ENCODE data around the gene VSTM2L.

VSTM2L gene

DNA sequence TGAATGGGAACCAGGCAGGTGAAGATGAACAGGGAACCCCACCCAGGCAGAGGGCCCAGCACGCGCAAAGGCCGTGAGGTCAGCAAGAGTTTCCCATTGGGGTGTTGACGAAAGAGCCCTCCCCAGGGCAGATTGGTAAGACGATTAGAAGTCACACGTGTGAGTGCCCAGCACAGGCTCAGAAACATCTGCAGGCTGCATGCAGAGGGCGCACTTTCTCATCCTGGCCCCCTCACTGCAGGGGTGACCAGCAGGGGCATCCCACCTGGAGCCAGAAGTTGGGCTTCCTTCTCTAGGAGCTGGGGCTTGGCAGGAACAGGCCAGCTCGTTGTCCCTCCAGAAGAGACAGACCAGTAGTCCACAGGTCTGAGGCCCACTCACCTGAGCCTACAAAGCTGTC lies 38.4 kb downstream of the VSTM2L start:
- H3K27ac ChIP-seq (ENCODE audit: low read length) = no peak overlapping the region
- DNase-seq = no peak

DNA sequence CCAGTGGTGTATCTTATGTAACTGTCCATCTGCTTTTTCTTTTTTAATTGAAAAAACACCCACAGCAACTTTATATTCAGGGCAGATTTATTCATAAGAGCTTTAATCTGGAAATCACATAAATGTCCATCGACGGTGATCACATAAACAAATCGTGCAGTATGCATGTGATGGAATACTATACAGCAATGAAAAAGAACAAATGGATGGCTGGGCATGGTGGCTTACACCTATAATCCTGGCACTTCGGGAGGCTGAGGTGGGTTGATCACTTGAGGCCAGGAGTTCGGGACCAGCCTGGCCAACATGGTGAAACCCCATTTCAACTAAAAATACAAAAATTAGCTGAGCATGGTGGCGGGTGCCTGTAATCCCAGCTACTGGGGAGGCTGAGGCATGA lies 39.1 kb downstream of the VSTM2L start:
- no peak overlapping the region for H3K4me3 ChIP-seq (ENCODE audit: low read depth in 1 of 2, low read length in 2 of 2)
- ATAC-seq (ENCODE audit: insufficient read depth, low read depth) (no peak), DNase-seq (no peak)
- peaks cover 4% of the 10 kb centered on the region; the same call in 1 of the 2 replicates for H4K20me1 ChIP-seq (ENCODE audit: insufficient read depth, low read length)
- no peaks in the 10 kb centered on the region for H3K27me3 ChIP-seq (ENCODE audit: insufficient read depth, low read length, poor library complexity)
- H3K79me2 ChIP-seq (ENCODE audit: insufficient read depth, low read length) = no peaks in the 10 kb centered on the region
- H3K4me1 ChIP-seq (ENCODE audit: insufficient read depth, low read length) = no peaks in the 10 kb centered on the region
- H3K9me3 ChIP-seq (ENCODE audit: insufficient read depth, low read length, severe bottlenecking) = no peaks in the 10 kb centered on the region
- H3K4me2 ChIP-seq (ENCODE audit: insufficient read depth, low read length) = no peak overlapping the region
- no peak for TF ChIP-seq EZH2 (IDR thresholded peaks at IDR 0.05; ENCODE audit: borderline replicate concordance, low read depth, low read length, severe bottlenecking)
- TF ChIP-seq, protein P1, sequence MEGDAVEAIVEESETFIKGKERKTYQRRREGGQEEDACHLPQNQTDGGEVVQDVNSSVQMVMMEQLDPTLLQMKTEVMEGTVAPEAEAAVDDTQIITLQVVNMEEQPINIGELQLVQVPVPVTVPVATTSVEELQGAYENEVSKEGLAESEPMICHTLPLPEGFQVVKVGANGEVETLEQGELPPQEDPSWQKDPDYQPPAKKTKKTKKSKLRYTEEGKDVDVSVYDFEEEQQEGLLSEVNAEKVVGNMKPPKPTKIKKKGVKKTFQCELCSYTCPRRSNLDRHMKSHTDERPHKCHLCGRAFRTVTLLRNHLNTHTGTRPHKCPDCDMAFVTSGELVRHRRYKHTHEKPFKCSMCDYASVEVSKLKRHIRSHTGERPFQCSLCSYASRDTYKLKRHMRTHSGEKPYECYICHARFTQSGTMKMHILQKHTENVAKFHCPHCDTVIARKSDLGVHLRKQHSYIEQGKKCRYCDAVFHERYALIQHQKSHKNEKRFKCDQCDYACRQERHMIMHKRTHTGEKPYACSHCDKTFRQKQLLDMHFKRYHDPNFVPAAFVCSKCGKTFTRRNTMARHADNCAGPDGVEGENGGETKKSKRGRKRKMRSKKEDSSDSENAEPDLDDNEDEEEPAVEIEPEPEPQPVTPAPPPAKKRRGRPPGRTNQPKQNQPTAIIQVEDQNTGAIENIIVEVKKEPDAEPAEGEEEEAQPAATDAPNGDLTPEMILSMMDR (IDR thresholded peaks at IDR 0.05; ENCODE audit: borderline replicate concordance, extremely low read depth, low read length, poor library complexity, severe bottlenecking) = no peak
- H3K36me3 ChIP-seq (ENCODE audit: insufficient read depth, low read length) = no peaks in the 10 kb centered on the region
- H2AFZ ChIP-seq (ENCODE audit: low read depth, low read length) = no peak overlapping the region
- no peak overlapping the region for H3K9ac ChIP-seq (ENCODE audit: low read depth, low read length)
- no peak overlapping the region for H3K27ac ChIP-seq (ENCODE audit: low read length)

More for the DNA sequence above, 38.4 kb downstream of the VSTM2L start:
- H3K9ac ChIP-seq (ENCODE audit: low read depth, low read length) = no peak overlapping the region
- no peaks in the 10 kb centered on the region for H3K4me1 ChIP-seq (ENCODE audit: insufficient read depth, low read length)
- H2AFZ ChIP-seq (ENCODE audit: low read depth, low read length) = no peak overlapping the region
- H3K36me3 ChIP-seq (ENCODE audit: insufficient read depth, low read length) = no peaks in the 10 kb centered on the region
- no peak for ATAC-seq (ENCODE audit: insufficient read depth, low read depth)
- TF ChIP-seq, protein P1 (IDR thresholded peaks at IDR 0.05; ENCODE audit: borderline replicate concordance, extremely low read depth, low read length, poor library complexity, severe bottlenecking) = no peak
- no peak for TF ChIP-seq EZH2 (IDR thresholded peaks at IDR 0.05; ENCODE audit: borderline replicate concordance, low read depth, low read length, severe bottlenecking)
- H3K9me3 ChIP-seq (ENCODE audit: insufficient read depth, low read length, severe bottlenecking) = no peaks in the 10 kb centered on the region
- H3K4me2 ChIP-seq (ENCODE audit: insufficient read depth, low read length) = no peak overlapping the region
- peaks cover 4% of the 10 kb centered on the region; the same call in 1 of the 2 replicates for H4K20me1 ChIP-seq (ENCODE audit: insufficient read depth, low read length)
- H3K79me2 ChIP-seq (ENCODE audit: insufficient read depth, low read length) = no peaks in the 10 kb centered on the region
- H3K27me3 ChIP-seq (ENCODE audit: insufficient read depth, low read length, poor library complexity) = no peaks in the 10 kb centered on the region
- no peak overlapping the region for H3K4me3 ChIP-seq (ENCODE audit: low read depth in 1 of 2, low read length in 2 of 2)

DNA sequence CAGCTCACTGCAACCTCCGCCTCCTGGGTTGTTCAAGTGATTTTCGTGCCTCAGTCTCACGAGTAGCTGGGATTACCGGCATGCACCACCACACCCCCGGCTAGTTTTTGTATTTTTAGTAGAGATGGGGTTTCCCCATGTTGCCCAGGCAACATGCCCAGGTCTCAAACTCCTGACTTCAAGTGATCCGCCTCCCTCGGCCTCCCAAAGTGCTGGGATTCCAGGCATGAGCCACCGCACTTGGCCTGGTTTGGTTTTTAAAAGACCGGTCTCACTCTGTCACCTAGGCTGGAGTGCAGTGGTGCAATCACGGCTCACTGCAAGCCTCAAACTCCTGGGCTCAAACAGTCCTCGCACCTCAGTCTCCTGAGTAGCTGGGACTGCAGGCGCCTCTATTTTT lies 40.1 kb downstream of the VSTM2L start:
- DNase-seq = no peak
- Histone ChIP-seq H4K20me1 (ENCODE audit: insufficient read depth, low read length) (peaks cover 4% of the 10 kb centered on the region; the same call in 1 of the 2 replicates), H3K4me1 (ENCODE audit: insufficient read depth, low read length) (no peaks in the 10 kb centered on the region), H3K4me3 (ENCODE audit: low read depth in 1 of 2, low read length in 2 of 2) (no peak overlapping the region), H3K9me3 (ENCODE audit: insufficient read depth, low read length, severe bottlenecking) (no peaks in the 10 kb centered on the region), H3K9ac (ENCODE audit: low read depth, low read length) (no peak overlapping the region), H3K27me3 (ENCODE audit: insufficient read depth, low read length, poor library complexity) (no peaks in the 10 kb centered on the region), H3K27ac (ENCODE audit: low read length) (no peak overlapping the region), H3K4me2 (ENCODE audit: insufficient read depth, low read length) (no peak overlapping the region), H3K36me3 (ENCODE audit: insufficient read depth, low read length) (no peaks in the 10 kb centered on the region), H3K79me2 (ENCODE audit: insufficient read depth, low read length) (no peaks in the 10 kb centered on the region), H2AFZ (ENCODE audit: low read depth, low read length) (no peak overlapping the region)
- no peak for ATAC-seq (ENCODE audit: insufficient read depth, low read depth)
- TF ChIP-seq EZH2 (IDR thresholded peaks at IDR 0.05; ENCODE audit: borderline replicate concordance, low read depth, low read length, severe bottlenecking) = no peak
- TF ChIP-seq, protein P1 (IDR thresholded peaks at IDR 0.05; ENCODE audit: borderline replicate concordance, extremely low read depth, low read length, poor library complexity, severe bottlenecking) = no peak

Data from DND-41 (cell line).